Naive thymus-derived CD4-positive, alpha-beta T cell (primary cell): ENCODE measurements around the gene LARP1. TPM values are rescaled to one million over a fixed set of nuclear protein-coding genes. Genes with fewer than 3 reads are reported as not detected.
A peak's percentile ranks its signal among the peaks of the same experiment; 100 is the strongest.
"Not testable (repeated sequence)": the region's sequence is repeated elsewhere in the genome, so short reads cannot be mapped to it uniquely, and the experiment has no call there.

Experiments used
- ATAC-seq: fragments of 150-1000 bp; cut with Tn5 transposase; 2 replicates; pipeline ENCODE4 v1.10.0; 2021; ENCODE audit warnings: mild to moderate bottlenecking, moderate library complexity
- CTCF ChIA-PET: fragments of 350-600 bp; sonication (Branson Sonifier 250); formaldehyde crosslinking; loops from one replicate; lab custom pipeline; 2021; ENCODE audit warnings: antibody characterized with exemption; lab: Charles Lee
- POLR2A ChIA-PET: fragments of 350-600 bp; sonication (Branson Sonifier 250); formaldehyde crosslinking; loops from one replicate; lab custom pipeline; 2021; ENCODE audit warnings: antibody characterized with exemption, inconsistent platforms; lab: Charles Lee
- DNase-seq, 9 donors: peaks; one replicate each; pipeline versions ENCODE4 v3.0.0 to v3.0.0-alpha.2; 2020 to 2022; ENCODE audit warnings: mixed read lengths in 1 of 9
- H3K27ac ChIP-seq: one replicate; pipeline ENCODE4 v1.7.0; 2013; ENCODE audit warnings: mild to moderate bottlenecking, low read depth, low read length, moderate library complexity
- H3K27me3 ChIP-seq, 2 donors: one replicate each; pipeline ENCODE4 v1.7.0; 2013; ENCODE audit warnings: low read length in 2 of 2, mild to moderate bottlenecking in 2 of 2, moderate library complexity in 2 of 2; ENCODE audit not compliant: control insufficient read depth in 2 of 2, insufficient read depth in 2 of 2
- H3K36me3 ChIP-seq, 3 experiments: 1 replicate in 2 of 3; 2 replicates in 1 of 3; pipeline ENCODE4 v1.7.0; 2013; ENCODE audit warnings: low read length in 3 of 3, mild to moderate bottlenecking in 3 of 3, moderate library complexity in 1 of 3; ENCODE audit not compliant: insufficient read depth in 3 of 3, control insufficient read depth in 2 of 3
- H3K4me1 ChIP-seq, 2 donors: one replicate each; pipeline ENCODE4 v1.7.0; 2013; ENCODE audit warnings: low read length in 2 of 2, mild to moderate bottlenecking in 2 of 2, moderate library complexity in 1 of 2; ENCODE audit not compliant: control insufficient read depth in 2 of 2, insufficient read depth in 2 of 2
- H3K4me3 ChIP-seq: 2 replicates; pipeline ENCODE4 v1.7.0; 2013; ENCODE audit warnings: mild to moderate bottlenecking, low read length
- H3K9me3 ChIP-seq, 3 experiments: 1 replicate in 2 of 3; 2 replicates in 1 of 3; pipeline ENCODE4 v1.7.0; 2013; ENCODE audit warnings: low read length in 3 of 3; ENCODE audit not compliant: control insufficient read depth in 2 of 3
- H3K27ac Mint-ChIP-seq, 9 donors: one replicate each; pipeline ENCODE4 v1.8.0; 2020 to 2022; ENCODE audit warnings: mixed read lengths in 9 of 9, mild to moderate bottlenecking in 8 of 9, moderate library complexity in 5 of 9, inconsistent platforms in 2 of 9
- H3K27me3 Mint-ChIP-seq, 5 donors: one replicate each; pipeline ENCODE4 v1.8.0; 2021 to 2022; ENCODE audit warnings: mixed read lengths in 5 of 5, mild to moderate bottlenecking in 1 of 5
- H3K36me3 Mint-ChIP-seq, 5 donors: one replicate each; pipeline ENCODE4 v1.8.0; 2020 to 2022; ENCODE audit warnings: mixed read lengths in 5 of 5, mild to moderate bottlenecking in 3 of 5, inconsistent platforms in 1 of 5
- H3K4me1 Mint-ChIP-seq, 7 donors: one replicate each; pipeline ENCODE4 v1.8.0; 2020 to 2022; ENCODE audit warnings: mixed read lengths in 7 of 7, mild to moderate bottlenecking in 3 of 7, inconsistent platforms in 1 of 7
- H3K4me3 Mint-ChIP-seq, 10 donors: one replicate each; pipeline ENCODE4 v1.8.0; 2020 to 2022; ENCODE audit warnings: mild to moderate bottlenecking in 10 of 10, mixed read lengths in 10 of 10, moderate library complexity in 6 of 10, inconsistent platforms in 2 of 10
- H3K9me3 Mint-ChIP-seq, 11 donors: one replicate each; pipeline ENCODE4 v1.8.0; 2020 to 2022; ENCODE audit warnings: mixed read lengths in 11 of 11, mild to moderate bottlenecking in 4 of 11, inconsistent platforms in 1 of 11, moderate library complexity in 1 of 11
- intact Hi-C, 2 donors: fragments of 100-400 bp; cut with micrococcal nuclease; formaldehyde crosslinking; loops; one replicate each; pipeline ENCODE4 v1.15.1; 2023
- polyA plus RNA-seq, 2 donors: library from polyadenylated mRNA; unstranded; fragments of 300-500 nt; fragmentation: Illumina TruSeq; gene quantifications; one replicate each; pipeline ENCODE4 v1.2.3, GENCODE V29; 2021
- total RNA-seq, 6 experiments: library from RNA in 5 of 6; stranded (reverse) in 5 of 6; gene quantifications; 1 replicate in 5 of 6; 2 replicates in 1 of 6; pipeline ENCODE4 v1.2.3 and lab custom pipeline; 2021 to 2026

LARP1 gene
- total and polyA plus RNA-seq, 7 experiments from 2014 or later, result 12.2 to 217 (median 139) TPM

GRCh38 chr5:154820383-154820782, 65.2 kb downstream of the LARP1 start:
- intact Hi-C loops, result no loop called here
- Histone ChIP-seq H3K36me3 (peaks cover 0 to 32% (median 0%) of the 10 kb centered on the region in 3 experiments), H3K27ac (no peak overlapping the region), H3K4me3 (no peak overlapping the region), H3K4me1 (no peaks in the 10 kb centered on the region), H3K27me3 (no peaks in the 10 kb centered on the region), H3K9me3 (no peaks in the 10 kb centered on the region)
- ChIA-PET CTCF (no interaction called here), POLR2A (interaction anchor here (1.8 kb wide), 1 partner anchor 9 kb away, joined by 11 read pairs; no protein-coding TSS in a partner anchor)
- Mint-ChIP-seq H3K27me3 (no peaks in the 10 kb centered on the region), H3K27ac (peak overlapping the region in 6 of 9 donors; percentile 3 to 60 (median 36)), H3K4me3 (no peak overlapping the region), H3K4me1 (peaks cover 4 to 34% (median 12%) of the 10 kb centered on the region in 7 donors), H3K9me3 (no peaks in the 10 kb centered on the region), H3K36me3 (peaks cover 10 to 34% (median 19%) of the 10 kb centered on the region in 5 donors)
- DNase-seq (no peak), ATAC-seq (no peak)

GRCh38 chr5:154822896-154823295, 67.7 kb downstream of the LARP1 start:
- Mint-ChIP-seq H3K4me1 (peaks cover 2 to 37% (median 19%) of the 10 kb centered on the region in 7 donors), H3K36me3 (peaks cover 0 to 23% (median 10%) of the 10 kb centered on the region in 5 donors), H3K27ac (peak overlapping the region in 3 of 9 donors; percentile 28 to 71 (median 54))
- H3K4me3 Mint-ChIP-seq, H3K4me1 ChIP-seq, H3K9me3 ChIP-seq, H3K27ac ChIP-seq, DNase-seq, POLR2A ChIA-PET, intact Hi-C loops, ATAC-seq, H3K27me3 Mint-ChIP-seq, H3K27me3 ChIP-seq, H3K9me3 Mint-ChIP-seq, H3K4me3 ChIP-seq, CTCF ChIA-PET: not testable (repeated sequence)
- H3K36me3 ChIP-seq, result peaks cover 0 to 13% (median 0%) of the 10 kb centered on the region in 3 experiments

GRCh38 chr5:154823605-154824004, 68.4 kb downstream of the LARP1 start:
- Histone ChIP-seq H3K27me3 (no peaks in the 10 kb centered on the region), H3K4me1 (peaks cover 0 to 5% of the 10 kb centered on the region in 2 donors), H3K36me3 (peaks cover 0 to 13% (median 0%) of the 10 kb centered on the region in 3 experiments), H3K9me3 (no peaks in the 10 kb centered on the region), H3K27ac (no peak overlapping the region), H3K4me3 (no peak overlapping the region)
- Mint-ChIP-seq H3K4me1 (peaks cover 9 to 44% (median 26%) of the 10 kb centered on the region in 7 donors), H3K4me3 (no peak overlapping the region), H3K9me3 (no peaks in the 10 kb centered on the region), H3K36me3 (peaks cover 0 to 23% (median 10%) of the 10 kb centered on the region in 5 donors), H3K27me3 (no peaks in the 10 kb centered on the region), H3K27ac (peak overlapping the region in 3 of 9 donors; percentile 21 to 53 (median 34))
- DNase-seq (no peak), ATAC-seq (no peak)
- ChIA-PET CTCF (no interaction called here), POLR2A (interaction anchor here (0.6 kb wide), 1 partner anchor 34 kb away, joined by 3 read pairs; no protein-coding TSS in a partner anchor)
- intact Hi-C loops, result no loop called here

- DNase-seq (no peak), ATAC-seq (no peak)
- no peak overlapping the region for H3K4me3 ChIP-seq
- H3K27me3 ChIP-seq, result no peaks in the 10 kb centered on the region
- no peak overlapping the region for H3K27ac ChIP-seq
- intact Hi-C loops, result no loop called here
- peaks cover 0 to 13% (median 0%) of the 10 kb centered on the region in 3 experiments for H3K36me3 ChIP-seq
- Mint-ChIP-seq H3K9me3 (no peaks in the 10 kb centered on the region), H3K4me3 (no peak overlapping the region), H3K4me1 (peaks cover 10 to 46% (median 29%) of the 10 kb centered on the region in 7 donors), H3K36me3 (peaks cover 0 to 22% (median 10%) of the 10 kb centered on the region in 5 donors), H3K27me3 (no peaks in the 10 kb centered on the region), H3K27ac (peak overlapping the region in 2 of 9 donors; percentile 21 to 51)
- no peaks in the 10 kb centered on the region for H3K9me3 ChIP-seq
- CTCF ChIA-PET, result no interaction called here
- H3K4me1 ChIP-seq, result peaks cover 1 to 9% of the 10 kb centered on the region in 2 donors
- POLR2A ChIA-PET, result interaction anchor here (0.6 kb wide), 1 partner anchor 33 kb away, joined by 3 read pairs; no protein-coding TSS in a partner anchor
These were observed 68.9 kb downstream of the LARP1 start for GRCh38 chr5:154824070-154824469.

- Histone ChIP-seq H3K27me3 (no peaks in the 10 kb centered on the region), H3K36me3 (peaks cover 0 to 2% (median 0%) of the 10 kb centered on the region in 3 experiments), H3K4me1 (peaks cover 18 to 28% of the 10 kb centered on the region in 2 donors), H3K27ac (peak overlapping the region; percentile 66), H3K9me3 (no peaks in the 10 kb centered on the region), H3K4me3 (no peak overlapping the region)
- CTCF ChIA-PET, result interaction anchor here (1.2 to 1.5 kb wide), 2 partner anchors 12 to 179 kb away, joined by 3 to 6 read pairs; no protein-coding TSS in a partner anchor
- Mint-ChIP-seq H3K27me3 (no peaks in the 10 kb centered on the region), H3K4me1 (peaks cover 16 to 59% (median 50%) of the 10 kb centered on the region in 7 donors), H3K27ac (peak overlapping the region; percentile 85 to 91 (median 89)), H3K9me3 (peaks cover 0 to 1% (median 0%) of the 10 kb centered on the region in 11 donors), H3K4me3 (peak overlapping the region; percentile 49 to 84 (median 75)), H3K36me3 (peaks cover 0 to 16% (median 6%) of the 10 kb centered on the region in 5 donors)
- POLR2A ChIA-PET, result interaction anchor here (0.7 to 3.8 kb wide), 8 partner anchors 9 to 71 kb away, joined by 3 to 25 read pairs (median 6); partner anchors contain the start of gene CNOT8
- peak in 1 of 9 donors; percentile 1 for DNase-seq
- no peak for ATAC-seq
- intact Hi-C loops, result loop anchor here in 1 of 2 donors (2.0 kb wide), 1 partner anchor 30 kb away; the partner anchor contains the start of gene CNOT8
These were observed 74.0 kb downstream of the LARP1 start for GRCh38 chr5:154829181-154829588.

- Histone ChIP-seq H3K4me1 (peaks cover 18 to 28% of the 10 kb centered on the region in 2 donors), H3K27ac (peak overlapping the region; percentile 66), H3K4me3 (peak overlapping the region; percentile 21), H3K9me3 (no peaks in the 10 kb centered on the region), H3K36me3 (no peaks in the 10 kb centered on the region), H3K27me3 (no peaks in the 10 kb centered on the region)
- Mint-ChIP-seq H3K4me3 (peak overlapping the region; percentile 49 to 84 (median 75)), H3K9me3 (peaks cover 0 to 1% (median 0%) of the 10 kb centered on the region in 11 donors), H3K27ac (peak overlapping the region; percentile 85 to 91 (median 89)), H3K27me3 (no peaks in the 10 kb centered on the region), H3K36me3 (peaks cover 0 to 16% (median 6%) of the 10 kb centered on the region in 5 donors), H3K4me1 (peaks cover 21 to 64% (median 55%) of the 10 kb centered on the region in 7 donors)
- ATAC-seq (peak; percentile 45), DNase-seq (peak in 8 of 9 donors; percentile 12 to 51 (median 36))
- POLR2A ChIA-PET, result interaction anchor here (0.7 to 3.8 kb wide), 8 partner anchors 9 to 72 kb away, joined by 3 to 25 read pairs (median 6); partner anchors contain the start of gene CNOT8
- CTCF ChIA-PET, result interaction anchor here (1.2 to 1.5 kb wide), 2 partner anchors 12 to 179 kb away, joined by 3 to 6 read pairs; no protein-coding TSS in a partner anchor
- intact Hi-C loops, result loop anchor here (1.0 to 2.0 kb wide), 3 partner anchors 17 to 29 kb away; partner anchors contain the start of gene CNOT8 (in 1 of the 2)
These were observed 74.5 kb downstream of the LARP1 start for GRCh38 chr5:154829589-154830218.
